GF-D8 (cell line): ENCODE measurements around the gene GPRIN1.
"Not testable (repeated sequence)": the region's sequence is repeated elsewhere in the genome, so short reads cannot be mapped to it uniquely, and the experiment has no call there.

Experiments used
- DNase-seq: peaks from one replicate; lab custom pipeline; 2025; lab: John Stamatoyannopoulos, UW

The GPRIN1 gene

DNA sequence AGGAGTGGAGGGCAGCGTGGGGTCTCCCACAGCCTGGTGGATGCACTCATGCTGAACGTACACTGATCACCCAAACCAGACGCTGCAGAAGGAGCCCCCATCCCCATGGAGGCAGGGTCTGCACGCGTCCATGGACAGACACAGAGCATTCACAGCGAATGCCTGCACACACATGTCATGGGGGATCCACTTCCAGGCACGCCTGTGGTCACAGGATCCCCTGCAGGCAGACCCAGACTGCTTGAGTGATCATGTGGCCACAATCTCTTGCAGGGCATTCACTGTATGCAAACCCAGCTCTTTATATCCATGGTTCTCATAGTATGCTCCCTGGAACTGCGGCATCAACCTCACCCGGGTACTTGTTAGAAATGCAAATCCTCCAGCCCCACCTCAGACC, 15.0 kb upstream of the GPRIN1 start:
- no peak for DNase-seq

DNA sequence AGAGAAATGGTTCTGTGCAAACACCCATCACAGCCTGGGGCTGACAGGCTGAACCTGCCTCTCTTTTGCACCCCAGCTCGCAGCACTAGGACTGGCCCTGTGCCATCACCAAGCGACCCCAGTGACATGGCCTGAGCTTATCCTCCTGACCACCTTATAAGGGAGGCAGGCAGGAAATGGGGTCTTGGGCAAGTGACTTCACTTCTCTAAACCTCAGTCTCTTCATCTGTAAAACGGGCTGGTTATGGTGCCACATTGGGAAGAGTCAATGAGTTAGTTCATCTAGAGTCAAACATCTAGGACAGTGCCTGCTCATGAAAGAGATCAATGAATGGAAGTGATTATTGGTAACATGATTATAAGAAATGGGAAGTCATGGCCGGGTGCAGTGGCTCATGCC, 14.2 kb upstream of the GPRIN1 start:
- no peak for DNase-seq

DNA sequence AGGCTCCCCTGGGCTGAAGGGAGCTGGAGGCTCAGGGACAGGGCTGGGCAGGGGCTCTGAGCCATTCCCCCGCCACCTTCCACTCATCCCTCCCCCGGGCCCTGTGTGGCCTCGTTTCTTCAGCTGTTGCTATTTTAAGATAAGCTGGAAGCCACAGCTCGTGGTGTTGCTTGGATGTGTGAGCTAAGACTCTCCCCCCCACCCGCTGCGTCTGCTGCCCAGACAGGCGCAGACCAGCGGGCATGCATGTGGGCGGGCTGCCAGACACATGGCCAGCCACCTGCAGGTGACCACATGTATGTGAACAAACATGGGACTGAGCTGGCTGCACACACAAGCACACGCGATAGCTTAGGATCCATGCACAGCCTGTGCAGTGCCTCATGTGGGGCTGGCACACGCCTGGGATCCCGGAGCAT, 11.7 kb upstream of the GPRIN1 start:
- no peak for DNase-seq

DNA sequence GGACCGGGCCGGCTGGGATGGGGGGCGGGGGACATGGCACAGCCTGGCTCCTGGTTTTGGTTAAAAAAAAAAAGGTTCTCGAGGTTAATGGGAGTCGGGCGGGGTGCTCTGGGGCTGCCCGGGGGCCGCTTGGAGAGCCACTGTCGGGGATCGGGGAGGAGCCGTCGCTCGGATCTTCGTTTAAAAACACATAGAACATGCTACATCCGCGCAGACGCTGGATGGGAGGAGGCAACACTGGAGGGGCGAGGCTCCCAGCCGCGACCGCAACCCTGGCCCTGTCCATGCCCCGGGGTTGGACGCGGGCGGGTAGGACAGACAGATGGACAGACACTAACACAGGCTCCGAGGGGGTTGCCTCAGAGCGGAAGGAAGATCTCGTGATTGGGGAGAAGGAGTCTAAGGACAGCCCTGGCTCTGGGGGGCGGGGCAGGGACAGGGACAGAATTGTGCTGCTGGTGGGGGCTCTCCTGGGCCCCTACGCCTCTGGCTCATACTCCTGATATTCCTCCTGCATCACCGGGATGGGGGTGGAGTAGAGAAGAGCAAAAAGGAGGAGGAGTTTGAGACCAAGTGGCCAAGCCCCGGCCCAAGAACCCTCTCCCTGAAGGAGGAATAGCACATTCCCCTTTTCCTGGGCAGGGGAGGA, 10.5 kb upstream of the GPRIN1 start:
- DNase-seq: no peak

DNA sequence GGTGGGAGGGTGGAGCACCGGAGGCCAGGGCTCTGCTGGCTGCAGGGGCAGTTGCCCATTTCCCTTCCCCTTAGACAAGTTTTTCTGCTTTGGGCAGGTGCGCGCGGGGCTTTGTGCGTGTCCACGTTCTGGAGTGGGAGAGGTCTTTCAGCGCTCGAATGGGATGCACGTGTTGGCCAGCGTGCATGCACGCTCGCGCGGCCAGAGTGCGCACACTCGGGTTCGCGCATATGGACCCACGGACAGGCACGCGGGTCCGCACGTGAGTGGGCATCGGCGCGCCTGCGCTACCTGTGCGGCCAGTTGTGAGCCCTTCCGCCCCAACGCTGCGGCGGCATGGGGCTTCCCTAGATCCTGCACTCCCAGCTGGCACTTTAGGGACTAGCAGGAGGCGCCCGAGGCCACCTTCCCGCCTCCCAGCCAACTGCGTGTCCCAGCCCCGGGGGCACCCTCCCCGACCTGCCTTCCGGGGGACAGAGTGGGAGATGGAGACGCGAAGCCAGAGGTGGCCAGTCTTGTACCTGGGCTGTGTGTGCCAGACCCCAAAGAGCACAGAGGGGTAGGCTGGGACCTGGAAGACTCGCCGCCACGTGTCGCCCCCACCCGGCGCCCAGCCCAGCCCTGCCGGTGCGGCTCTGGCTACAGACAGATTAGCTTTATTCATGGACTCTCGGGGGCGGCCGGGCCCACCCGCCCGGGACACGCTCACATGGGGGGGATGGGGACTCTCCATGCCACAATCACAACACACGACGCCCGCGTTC, 9.8 kb upstream of the GPRIN1 start:
- DNase-seq: no peak

DNA sequence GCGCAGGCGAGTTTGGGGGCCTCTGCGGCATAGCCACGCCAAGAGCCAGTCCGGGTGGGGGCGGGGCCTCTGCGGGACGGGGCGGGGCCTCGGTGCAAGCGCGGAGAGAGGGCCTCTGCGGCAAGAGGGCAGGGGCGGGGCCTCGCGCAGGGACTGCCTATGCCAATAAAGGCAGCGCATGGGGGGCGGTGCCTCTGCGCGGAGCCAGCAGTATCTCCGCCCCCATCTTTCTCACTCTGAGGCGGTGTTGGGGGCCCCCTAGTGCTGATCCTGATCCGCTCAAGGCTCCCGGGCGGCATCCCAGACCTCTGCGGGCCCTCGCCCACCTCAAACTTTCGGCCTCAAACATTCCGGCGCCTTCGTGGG, 9.2 kb upstream of the GPRIN1 start:
- no peak for DNase-seq

DNA sequence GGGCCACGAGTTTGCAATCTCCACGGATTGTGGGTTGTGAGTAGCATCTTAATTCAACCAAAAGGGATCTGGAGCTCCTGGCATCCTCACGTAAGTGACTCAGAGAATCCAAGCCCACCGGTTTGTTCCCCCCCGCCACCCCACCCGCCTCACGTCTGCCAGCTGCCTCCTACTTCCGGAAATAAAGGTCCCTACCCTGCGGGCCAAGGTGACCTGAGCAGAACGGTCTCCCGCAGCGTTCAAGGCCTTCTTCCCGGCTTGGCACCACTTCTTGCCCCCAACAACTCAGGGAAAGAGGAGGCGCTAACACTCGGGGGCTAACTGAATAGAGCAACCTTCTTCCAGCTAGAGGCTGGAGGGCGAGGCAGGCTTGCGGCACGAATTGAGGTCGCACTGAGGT, 8.8 kb upstream of the GPRIN1 start:
- no peak for DNase-seq

DNA sequence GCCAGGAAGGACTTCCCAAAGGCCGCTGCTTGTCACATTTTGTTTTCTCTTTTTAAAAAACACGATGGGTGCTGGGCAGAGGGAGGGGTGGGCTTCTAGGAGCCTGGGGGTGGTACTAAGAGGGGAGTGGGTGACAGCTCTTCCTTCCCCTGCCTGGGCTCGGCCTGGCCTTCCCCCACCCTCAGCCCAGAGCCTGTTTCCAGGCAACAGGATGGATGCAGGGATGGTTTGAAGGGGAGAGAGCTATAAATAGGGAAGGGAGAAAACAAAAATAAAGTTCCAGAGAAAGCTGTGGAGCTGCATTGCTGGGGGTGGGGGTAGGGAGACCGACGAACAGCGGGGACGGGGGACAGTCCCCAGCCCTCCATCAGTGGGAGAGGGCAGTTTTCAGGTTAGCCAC, 6.6 kb upstream of the GPRIN1 start:
- DNase-seq: no peak

DNA sequence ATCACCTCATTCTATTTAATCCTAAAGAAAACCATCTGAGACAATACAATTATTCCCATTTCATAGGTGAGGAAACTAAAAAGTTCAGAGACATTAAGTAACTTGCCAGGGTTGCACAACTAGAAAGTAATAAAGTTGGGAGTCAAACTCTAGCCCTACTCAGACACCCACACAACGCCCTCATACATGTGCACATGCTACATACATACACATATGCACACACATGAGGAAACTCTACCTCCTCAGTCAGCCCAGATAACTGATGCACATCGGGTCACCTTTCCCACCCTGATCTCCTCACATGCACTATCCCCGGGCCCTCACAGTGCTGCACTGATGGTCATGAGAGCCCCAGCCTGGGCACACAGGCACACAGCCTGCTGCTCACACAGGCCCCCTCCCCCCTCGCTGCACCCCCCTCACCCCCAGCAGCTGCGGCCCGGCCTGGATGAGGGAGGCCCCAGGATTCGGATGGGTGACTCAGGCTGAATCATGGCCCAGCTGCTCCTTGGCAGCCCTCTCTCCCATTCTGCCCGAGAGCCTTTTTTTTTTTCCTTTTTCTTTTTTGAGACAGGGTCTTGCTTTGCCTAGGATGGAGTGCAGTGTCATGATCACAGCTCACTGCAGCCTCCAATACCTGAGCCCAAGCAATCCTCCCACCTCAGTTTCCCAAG, 5.0 kb upstream of the GPRIN1 start:
- no peak for DNase-seq

DNA sequence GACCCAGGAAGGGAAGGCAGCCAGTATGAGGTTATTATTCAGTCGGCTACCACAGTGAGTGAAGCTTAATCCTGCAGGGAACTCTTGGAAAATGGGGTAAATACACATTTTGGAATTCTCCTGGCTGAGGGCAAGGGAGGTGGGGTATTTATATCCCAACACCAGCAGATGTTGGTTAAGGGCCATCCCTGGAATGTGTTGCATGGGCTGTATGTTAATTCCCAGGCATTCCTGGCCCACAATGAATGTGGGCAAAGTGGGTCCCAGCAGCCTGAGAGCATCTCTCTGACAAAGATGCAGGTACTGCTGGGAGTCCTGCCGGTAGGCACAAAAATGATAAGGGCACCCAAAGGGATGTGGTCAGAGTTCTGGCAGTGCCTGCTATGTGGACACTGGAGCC, 2.9 kb upstream of the GPRIN1 start:
- DNase-seq: no peak

DNA sequence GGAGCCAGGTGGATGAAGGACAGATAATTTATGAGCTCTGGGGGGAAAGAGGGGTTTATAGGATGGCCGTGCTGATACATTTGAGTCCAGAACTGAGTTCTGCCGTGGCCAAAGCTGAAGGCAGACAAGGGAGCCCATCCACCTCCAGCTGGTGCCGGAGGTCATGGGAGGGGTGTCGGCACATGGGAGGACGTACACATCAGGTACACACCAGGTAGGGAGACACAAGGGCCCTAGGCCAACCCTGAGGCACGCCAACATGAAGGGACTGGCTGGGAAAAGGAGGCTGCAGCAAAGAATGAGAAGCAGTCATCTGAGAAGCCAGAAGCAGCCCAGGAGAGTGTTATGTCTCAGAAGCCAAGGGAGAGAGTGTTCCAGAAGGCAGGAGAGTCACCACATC, 2.1 kb upstream of the GPRIN1 start:
- DNase-seq: no peak

DNA sequence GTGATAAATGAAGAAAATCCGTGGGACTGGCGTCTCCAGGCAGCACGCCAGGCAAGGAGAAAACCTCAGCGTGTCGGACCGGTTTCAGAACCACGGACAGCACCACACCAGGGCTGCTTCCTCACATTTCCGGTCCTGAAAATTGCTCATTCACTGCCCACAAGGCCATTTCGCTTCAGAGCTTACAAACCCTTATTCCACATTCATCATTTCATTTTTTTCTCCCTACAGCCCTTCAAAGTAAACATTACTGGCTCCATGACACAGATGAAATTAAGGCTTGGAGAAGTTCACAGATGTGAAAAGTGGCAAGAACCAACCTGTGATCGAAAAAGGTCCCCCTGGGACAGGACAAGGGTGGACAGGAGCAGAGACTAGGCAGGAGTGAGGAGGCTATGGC, 1.5 kb upstream of the GPRIN1 start:
- no peak for DNase-seq

DNA sequence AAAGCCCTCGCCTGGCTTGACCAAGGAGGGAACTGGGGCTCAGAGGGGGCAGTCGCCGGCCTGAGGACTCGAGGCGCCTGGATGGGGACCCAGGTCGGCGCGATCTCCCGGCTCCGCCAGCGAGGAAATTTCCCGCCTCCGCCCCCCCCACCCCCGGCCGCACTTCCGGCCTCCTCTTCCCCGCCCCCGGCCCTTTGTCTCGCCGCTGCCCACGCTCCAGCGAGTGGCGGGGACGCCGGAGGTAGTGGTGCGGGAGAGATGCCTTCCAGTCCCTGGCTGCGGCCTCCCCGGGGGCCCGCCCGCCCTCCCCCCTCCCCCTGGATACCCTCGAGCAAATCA, 448 bp upstream of the GPRIN1 start:
- no peak for DNase-seq

DNA sequence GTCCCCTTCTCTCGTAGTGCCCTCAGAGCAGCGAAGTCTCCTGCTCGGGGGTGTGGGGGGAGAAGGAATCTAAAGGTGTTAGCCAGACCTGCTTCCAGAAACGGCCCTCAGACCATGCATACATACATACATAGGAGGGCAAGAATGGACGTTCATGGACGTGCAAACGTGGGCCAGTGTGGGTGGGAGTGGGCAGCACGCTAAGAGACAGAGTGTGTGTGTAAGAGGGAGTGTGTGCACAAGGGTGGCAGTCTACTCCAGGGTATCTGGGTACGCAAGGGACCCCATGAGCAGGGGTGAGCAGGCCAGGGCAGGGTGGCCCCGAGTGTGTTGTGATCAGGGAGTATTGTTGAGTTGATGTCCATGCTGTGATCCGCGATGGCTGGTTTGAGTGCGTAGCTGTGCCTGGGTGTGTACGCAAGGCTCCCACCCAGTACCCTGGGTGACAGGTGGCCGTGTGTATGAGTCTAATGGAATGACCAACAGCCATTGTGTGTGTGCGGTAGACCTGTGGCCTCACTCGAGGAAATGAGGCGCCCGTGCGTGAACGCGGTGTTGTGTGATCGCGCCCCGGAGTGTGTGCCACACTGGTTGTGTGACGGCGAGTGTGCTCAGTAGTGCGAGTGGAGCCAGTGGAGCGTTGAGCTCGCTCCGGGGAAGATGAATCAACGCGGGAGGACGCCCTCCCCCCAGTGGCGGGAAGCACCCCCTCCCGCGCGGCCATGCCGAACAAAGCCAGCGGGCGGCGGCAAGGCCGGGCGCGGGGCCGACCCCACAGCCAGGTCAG, 826 bp downstream of the GPRIN1 start:
- no peak for DNase-seq

DNA sequence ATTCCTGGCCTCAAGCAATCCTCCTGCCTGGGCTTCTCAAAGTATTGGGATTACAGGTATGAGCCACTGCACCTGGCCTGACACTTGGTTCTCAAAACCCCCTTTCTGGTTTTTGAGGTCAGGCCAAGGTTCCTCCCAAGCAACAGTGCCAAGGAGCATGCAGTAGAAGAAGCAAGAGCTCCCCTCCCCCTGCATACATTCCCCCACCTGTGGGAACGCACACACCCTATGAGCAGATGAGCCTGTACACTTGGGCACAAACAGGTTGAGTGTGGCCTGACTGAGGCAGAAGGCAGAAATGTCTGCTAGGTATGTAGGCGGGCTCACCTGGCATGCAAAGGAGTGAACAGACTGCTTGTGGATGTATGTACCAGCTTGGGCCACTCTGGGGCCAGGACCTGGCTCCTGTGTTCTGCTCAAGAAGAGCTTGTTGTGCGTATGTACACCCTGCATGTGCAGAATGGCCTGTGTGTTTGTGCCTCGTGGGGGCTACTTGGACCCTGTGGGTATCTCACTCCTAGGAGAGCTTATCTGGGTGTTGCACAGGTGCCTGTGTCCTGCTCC, 1.7 kb downstream of the GPRIN1 start:
- no peak for DNase-seq

DNA sequence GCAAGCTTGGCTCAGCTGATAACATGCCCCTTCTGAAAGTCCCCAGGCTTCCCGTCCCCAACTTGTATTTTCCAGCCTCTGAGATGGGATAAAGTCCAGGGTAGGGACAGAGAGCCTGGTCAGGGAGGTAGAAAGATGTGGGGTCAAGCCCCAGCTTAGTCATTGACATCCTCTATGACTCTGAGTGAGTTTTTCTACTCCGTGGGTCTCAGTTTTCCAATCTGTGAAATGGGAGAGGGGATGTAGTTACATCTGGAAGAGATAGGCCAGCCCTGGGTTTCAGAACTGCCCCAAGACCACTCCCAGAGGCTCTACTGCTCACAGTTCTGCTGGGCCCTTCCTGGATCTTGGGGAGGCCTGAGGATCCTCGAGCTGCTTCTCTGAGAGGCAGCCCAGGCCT, 3.1 kb downstream of the GPRIN1 start:
- no peak for DNase-seq

DNA sequence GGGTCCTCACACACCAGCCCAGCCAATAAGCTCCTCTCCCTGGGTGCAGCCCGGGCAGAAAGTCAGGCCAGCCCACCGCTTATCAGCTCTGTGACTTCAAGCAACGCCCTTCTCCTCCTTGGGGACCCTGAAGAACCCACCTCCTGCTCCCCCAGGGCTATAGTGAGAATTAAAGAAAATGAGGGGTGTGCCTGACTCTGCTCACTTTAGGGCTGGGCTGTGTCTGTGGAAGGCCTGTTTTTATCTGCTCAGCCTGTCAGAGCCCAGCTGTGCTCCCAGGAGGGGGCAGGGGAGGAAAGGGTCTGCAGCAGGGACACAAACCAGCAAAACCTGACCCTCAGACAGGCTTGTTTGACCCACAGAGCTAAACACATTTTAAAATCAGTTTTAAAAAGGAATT, 3.9 kb downstream of the GPRIN1 start:
- no peak for DNase-seq

DNA sequence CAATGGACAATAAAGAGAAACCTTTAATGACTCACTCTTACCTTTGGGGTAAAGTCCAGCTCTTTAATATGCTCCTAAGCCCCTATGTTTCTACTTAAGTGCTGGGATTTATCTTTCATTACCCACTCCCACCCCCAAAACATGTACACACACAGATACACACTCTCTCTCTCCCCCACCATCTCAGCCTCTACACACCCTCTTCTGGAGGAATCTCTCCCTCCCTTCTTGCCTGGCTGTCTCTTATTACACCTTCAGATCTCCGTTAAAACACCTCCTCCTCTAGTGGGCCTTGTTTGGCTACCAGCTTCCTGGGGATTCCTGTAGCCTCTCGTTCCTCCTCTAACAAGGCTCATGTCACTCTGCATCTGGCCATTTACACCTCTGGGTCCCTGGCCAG, 6.9 kb downstream of the GPRIN1 start:
- no peak for DNase-seq

DNA sequence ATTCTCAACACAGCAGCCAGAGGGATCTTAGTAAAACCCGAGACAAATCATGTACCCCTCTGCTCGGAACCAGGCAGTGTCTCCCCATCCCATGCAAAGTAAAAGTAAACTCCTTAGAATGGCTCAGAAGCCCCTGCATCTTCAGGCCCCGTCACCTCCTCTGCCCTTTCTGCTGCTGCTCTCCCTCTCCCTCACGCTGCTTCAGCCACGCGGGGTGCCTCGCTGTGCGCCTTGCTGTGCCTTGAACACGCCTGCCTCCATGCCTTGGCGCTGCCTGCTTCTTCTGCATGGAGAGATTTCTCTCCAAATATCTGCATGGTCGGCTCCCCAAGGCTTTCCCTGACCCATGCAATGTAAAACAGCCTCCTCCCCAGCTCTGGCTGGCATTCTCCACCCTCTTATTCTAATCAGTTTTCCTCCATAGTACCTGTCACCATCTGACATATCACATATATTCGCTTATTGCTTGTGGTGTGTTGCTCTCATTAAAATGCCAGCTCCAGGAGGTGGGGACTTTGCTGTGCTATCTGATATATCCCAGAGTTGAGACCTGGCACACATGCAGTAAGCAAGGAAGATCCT, 8.0 kb downstream of the GPRIN1 start:
- no peak for DNase-seq

DNA sequence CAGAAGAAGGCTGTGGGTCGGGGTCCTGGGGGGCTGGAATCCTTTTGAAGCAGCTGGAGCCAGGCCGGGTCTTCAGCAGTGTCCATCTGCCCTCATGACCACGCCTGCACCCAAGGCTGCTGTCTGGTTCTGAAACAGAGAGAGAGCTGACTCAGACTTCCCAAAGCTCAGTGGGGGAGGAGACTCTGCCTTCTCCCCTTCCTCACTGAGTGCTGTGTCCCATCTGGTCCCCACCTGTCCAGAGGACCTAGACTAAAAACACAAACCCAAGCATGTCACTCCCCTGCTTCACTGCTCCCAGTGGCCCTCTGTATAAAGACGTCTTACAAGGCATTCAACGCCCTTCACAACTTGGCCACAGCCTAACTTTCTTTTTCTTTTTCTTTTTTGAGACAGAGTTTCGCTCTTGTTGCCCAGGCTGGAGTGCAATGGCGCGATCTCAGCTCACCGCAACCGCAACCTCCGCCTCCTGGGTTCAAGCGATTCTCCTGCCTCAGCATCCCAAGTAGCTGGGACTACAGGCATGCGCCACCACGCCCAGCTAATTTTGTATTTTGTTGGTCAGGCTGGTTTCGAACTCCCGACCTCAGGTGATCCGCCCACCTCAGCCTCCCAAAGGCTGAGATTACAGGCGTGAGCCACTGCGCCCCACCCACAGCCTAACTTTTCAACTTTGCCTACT, 10.1 kb downstream of the GPRIN1 start:
- DNase-seq: not testable (repeated sequence)
